Testis (tissue), 3 donors: Measurements from ENCODE around the gene PGLYRP4. TPM values are rescaled to one million over a fixed set of nuclear protein-coding genes. Genes with fewer than 3 reads are reported as not detected.

Experiments used
- DNase-seq: peaks from one replicate; pipeline ENCODE4 v3.0.0-alpha.2; 2019
- H3K27ac ChIP-seq, 2 donors: fragments of 200-600 bp; sonication (generic); one replicate each; pipeline ENCODE4 v1.5.1; 2019
- H3K27me3 ChIP-seq: fragments of 200-600 bp; sonication (generic); one replicate; pipeline ENCODE4 v1.5.1; 2019
- H3K36me3 ChIP-seq: fragments of 200-600 bp; sonication (generic); one replicate; pipeline ENCODE4 v1.5.1; 2017; ENCODE audit warnings: low read depth; ENCODE audit errors: missing control alignments
- H3K4me1 ChIP-seq: fragments of 200-600 bp; sonication (generic); one replicate; pipeline ENCODE4 v1.5.1; 2019
- H3K4me3 ChIP-seq, 2 donors: fragments of 200-600 bp; sonication (generic); one replicate each; pipeline ENCODE4 v1.5.1; 2017 to 2019
- H3K9me3 ChIP-seq: fragments of 200-600 bp; sonication (generic); one replicate; pipeline ENCODE4 v1.5.1; 2017
- CTCF ChIP-seq, 3 experiments: fragments of 450-650 bp in 2 of 3; fragments of 200-600 bp in 1 of 3; sonication (generic) in 1 of 3; IDR thresholded peaks; one replicate each; pipeline ENCODE4 v1.5.1; 2016 to 2019; ENCODE audit warnings: antibody characterized with exemption in 3 of 3, mild to moderate bottlenecking in 2 of 3, moderate library complexity in 1 of 3
- POLR2A ChIP-seq: fragments of 450-650 bp; IDR thresholded peaks from one replicate; pipeline ENCODE4 v1.6.1; 2017; ENCODE audit warnings: antibody characterized with exemption, mild to moderate bottlenecking, moderate library complexity
- WGBS, 2 donors: methylation state at CpG; one replicate each; pipeline ENCODE4 v1.1.5; 2018; 5-methylcytosine and 5-hydroxymethylcytosine counted together
- intact Hi-C: fragments of 100-400 bp; cut with DNase I; formaldehyde crosslinking; loops from one replicate; pipeline ENCODE4 v1.15.1; 2023; ENCODE audit warnings: low total_unique reads
- polyA plus RNA-seq: library from polyadenylated mRNA; stranded (reverse); fragments of 350-450 nt; fragmentation: Illumina TruSeq; extraction: RNeasy Lipid Tissue Mini Kit (QIAGEN cat#74804); gene quantifications from one replicate; pipeline ENCODE4 v1.2.3, GENCODE V29; 2014; ENCODE audit warnings: low read depth, low replicate concordance; ENCODE audit not compliant: insufficient read depth
- small RNA-seq, 2 donors: library from RNA; depleted of rRNA; stranded (forward); fragments of <200 nt; gene quantifications; one replicate each; pipeline ENCODE3, GENCODE V24; 2016
- total RNA-seq, 2 donors: library from RNA; depleted of rRNA; stranded (reverse); fragments of >200 nt; gene quantifications; one replicate each; pipeline ENCODE4 v1.2.3, GENCODE V29; 2016

PGLYRP4 gene
- total and polyA plus RNA-seq, 3 donors from 2014 or later, result 0.12 to 0.17 TPM; not detected in 1

GRCh38 chr1:153288634-153289275 is 59.9 kb downstream of the PGLYRP4 start:
- Histone ChIP-seq H3K9me3 (no peaks in the 10 kb centered on the region), H3K4me3 (no peak overlapping the region), H3K27ac (no peak overlapping the region), H3K36me3 (no peaks in the 10 kb centered on the region), H3K4me1 (no peaks in the 10 kb centered on the region), H3K27me3 (no peaks in the 10 kb centered on the region)
- TF ChIP-seq CTCF (IDR thresholded peaks at IDR 0.05), result peak in 1 of 3 experiments; percentile 12
- no peak for TF ChIP-seq POLR2A
- intact Hi-C loops, result no loop called here
- no peak for DNase-seq
- WGBS, 2 donors, result 61 to 63% methylated on average over 11 of the region's 11 CpGs

Small RNA genes lying within 50 kb of the gene (small RNA-seq; reads per million reads assigned to genes)
- gene RNU6-160P, result 0 reads per million in 2 donors
- gene S100A15A, result 0 reads per million in 2 donors

Other genes with a start within 250 kb of the PGLYRP4 start
- gene SPRR2F, start 235.3 kb downstream of the PGLYRP4 start, total RNA-seq, result 1 to 10 TPM in 1 of 2 donors, not detected in 1; 4.9 TPM
- gene SPRR2F, start 235.3 kb downstream of the PGLYRP4 start, polyA plus RNA-seq, result 21.6 TPM
- not detected for gene SPRR2G, start 198.0 kb downstream of the PGLYRP4 start, total RNA-seq
- 1.9 TPM for gene SPRR2G, start 198.0 kb downstream of the PGLYRP4 start, polyA plus RNA-seq
- gene LELP1, start 145.4 kb downstream of the PGLYRP4 start, total RNA-seq, result 100 to 1,000 TPM; 124 to 467 TPM
- gene LELP1, start 145.4 kb downstream of the PGLYRP4 start, polyA plus RNA-seq, result 847 TPM
- gene PRR9, start 131.3 kb downstream of the PGLYRP4 start, total RNA-seq, result 1 to 10 TPM in 1 of 2 donors, under 1 TPM in 1; 0.31 to 2.8 TPM
- gene PRR9, start 131.3 kb downstream of the PGLYRP4 start, polyA plus RNA-seq, result 3.5 TPM
- under 1 TPM; 0.25 to 0.31 TPM for gene LORICRIN, start 89.2 kb downstream of the PGLYRP4 start, total RNA-seq
- not detected for gene LORICRIN, start 89.2 kb downstream of the PGLYRP4 start, polyA plus RNA-seq
- not detected for gene PGLYRP3, start 35.9 kb downstream of the PGLYRP4 start, total RNA-seq
- gene PGLYRP3, start 35.9 kb downstream of the PGLYRP4 start, polyA plus RNA-seq, result 0.28 TPM
- 10 to 100 TPM in 1 of 2 donors, 1 to 10 TPM in 1; 4.6 to 10.7 TPM for gene S100A9, start 9.0 kb upstream of the PGLYRP4 start, total RNA-seq
- 36.6 TPM for gene S100A9, start 9.0 kb upstream of the PGLYRP4 start, polyA plus RNA-seq
- not detected for gene S100A12, start 26.8 kb upstream of the PGLYRP4 start, total RNA-seq
- gene S100A12, start 26.8 kb upstream of the PGLYRP4 start, polyA plus RNA-seq, result not detected
- gene S100A8, start 42.2 kb upstream of the PGLYRP4 start, total RNA-seq, result 1 to 10 TPM; 1.3 to 3.0 TPM
- 20.3 TPM for gene S100A8, start 42.2 kb upstream of the PGLYRP4 start, polyA plus RNA-seq
- not detected for gene S100A7A, start 67.7 kb upstream of the PGLYRP4 start, total RNA-seq
- gene S100A7A, start 67.7 kb upstream of the PGLYRP4 start, polyA plus RNA-seq, result not detected
- not detected for gene S100A7, start 111.8 kb upstream of the PGLYRP4 start, total RNA-seq
- gene S100A7, start 111.8 kb upstream of the PGLYRP4 start, polyA plus RNA-seq, result not detected
- 10 to 100 TPM; 30.9 to 57.4 TPM for gene S100A6, start 187.2 kb upstream of the PGLYRP4 start, total RNA-seq
- gene S100A6, start 187.2 kb upstream of the PGLYRP4 start, polyA plus RNA-seq, result 372 TPM
- gene S100A5, start 192.1 kb upstream of the PGLYRP4 start, total RNA-seq, result 1 to 10 TPM in 1 of 2 donors, not detected in 1; 1.3 TPM
- gene S100A5, start 192.1 kb upstream of the PGLYRP4 start, polyA plus RNA-seq, result not detected
- 10 to 100 TPM; 15.8 to 23.8 TPM for gene S100A4, start 197.0 kb upstream of the PGLYRP4 start, total RNA-seq
- 146 TPM for gene S100A4, start 197.0 kb upstream of the PGLYRP4 start, polyA plus RNA-seq
- not detected for gene S100A3, start 200.4 kb upstream of the PGLYRP4 start, total RNA-seq
- gene S100A3, start 200.4 kb upstream of the PGLYRP4 start, polyA plus RNA-seq, result 0.67 TPM
- 1 to 10 TPM; 1.9 to 9.6 TPM for gene S100A2, start 217.0 kb upstream of the PGLYRP4 start, total RNA-seq
- 1.9 TPM for gene S100A2, start 217.0 kb upstream of the PGLYRP4 start, polyA plus RNA-seq